M059J (cell line): ENCODE data around the gene CCL16. TPM values are rescaled to one million over a fixed set of nuclear protein-coding genes. Genes with fewer than 3 reads are reported as not detected.
"Not testable (repeated sequence)": the region's sequence is repeated elsewhere in the genome, so short reads cannot be mapped to it uniquely, and the experiment has no call there.

Source experiments
- DNase-seq: peaks from one replicate; pipeline ENCODE4 v3.0.0-alpha.2; 2012; ENCODE audit warnings: low read depth
- total RNA-seq: library from RNA; depleted of rRNA; stranded (reverse); fragments of >200 nt; shearing (Covaris generic); gene quantifications from 2 replicates; pipeline ENCODE4 v1.2.3, GENCODE V29; 2014; rRNA removed

The CCL16 gene
- total RNA-seq, 1 experiment from 2014 or later, result not detected

DNA sequence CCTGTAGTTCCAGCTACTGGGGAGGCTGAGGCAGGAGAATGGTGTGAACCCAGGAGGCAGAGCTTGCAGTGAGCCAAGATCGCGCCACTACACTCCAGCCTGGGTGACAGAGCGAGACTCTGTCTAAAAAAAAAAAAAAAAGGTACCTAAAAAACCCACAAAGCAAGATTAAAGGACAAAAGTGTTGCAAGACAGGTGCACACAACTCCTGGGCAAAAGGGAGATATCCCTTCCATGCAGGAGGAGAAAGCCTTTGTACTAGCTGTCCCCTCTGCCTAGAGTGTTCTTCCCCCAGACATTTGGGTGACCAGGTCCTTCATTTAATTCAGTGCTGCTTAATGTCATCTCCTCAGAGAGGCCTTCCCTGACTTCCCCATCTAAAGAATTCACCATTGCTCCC lies 42.8 kb downstream of the CCL16 start:
- DNase-seq, result not testable (repeated sequence)

DNA sequence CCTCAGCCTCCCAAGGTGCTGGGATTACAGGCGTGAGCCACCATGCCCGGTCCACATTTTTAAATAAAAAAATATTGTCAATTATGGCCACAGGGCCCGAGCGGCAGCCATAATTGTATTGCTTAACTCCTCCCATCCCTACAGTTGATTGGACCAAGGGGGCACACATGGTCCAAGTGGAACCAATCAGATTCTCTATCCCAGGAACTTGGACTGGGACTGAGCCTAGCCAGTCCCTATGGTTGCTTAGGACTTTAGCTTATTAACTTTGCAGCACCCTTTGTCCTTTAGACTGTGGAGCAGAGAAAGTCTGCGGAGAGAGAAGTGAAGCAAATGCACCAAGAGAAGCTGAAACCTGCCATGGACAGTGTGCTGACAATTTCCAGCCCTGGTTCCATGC lies 45.2 kb downstream of the CCL16 start:
- DNase-seq, result no peak

DNA sequence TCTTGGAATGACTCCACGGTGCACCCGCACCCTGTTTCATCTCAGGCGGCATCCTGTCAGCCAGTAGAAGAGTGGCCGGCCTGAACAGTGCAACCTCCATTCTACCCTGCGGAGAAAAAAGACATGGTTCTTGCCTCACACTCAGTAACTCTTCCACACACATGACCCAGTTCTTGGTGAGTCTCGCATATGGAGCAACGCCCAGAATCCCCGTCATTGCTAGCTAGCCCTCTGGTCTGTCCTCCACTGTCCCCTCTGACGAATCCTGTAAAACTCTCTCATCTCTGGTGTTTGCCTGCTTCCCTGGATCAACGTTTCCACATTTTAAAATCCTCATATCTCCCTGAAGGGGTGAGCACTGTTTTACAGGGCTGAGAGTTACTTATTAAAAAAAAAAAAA lies 46.5 kb downstream of the CCL16 start:
- DNase-seq, result peak; percentile 65

DNA sequence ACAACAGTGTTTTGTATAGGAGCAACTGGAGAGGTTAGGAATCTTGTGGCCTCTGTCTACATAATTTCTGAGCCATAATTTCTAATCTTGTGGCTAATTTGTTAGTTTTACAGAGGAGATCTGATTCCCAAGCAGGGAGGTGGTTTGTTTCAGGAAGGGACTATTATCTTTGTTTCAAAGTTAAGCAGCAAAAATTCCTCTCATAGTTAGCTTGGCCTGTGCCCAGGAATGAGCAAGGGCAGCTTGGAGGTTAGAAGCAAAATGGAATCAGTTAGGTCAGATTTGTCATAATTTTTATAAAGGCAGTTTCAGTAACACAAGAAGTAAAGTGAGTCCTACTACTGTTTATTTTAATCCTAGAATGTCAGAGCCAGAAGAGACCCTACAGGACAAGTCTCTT lies 48.7 kb downstream of the CCL16 start:
- peak; percentile 30 for DNase-seq

DNA sequence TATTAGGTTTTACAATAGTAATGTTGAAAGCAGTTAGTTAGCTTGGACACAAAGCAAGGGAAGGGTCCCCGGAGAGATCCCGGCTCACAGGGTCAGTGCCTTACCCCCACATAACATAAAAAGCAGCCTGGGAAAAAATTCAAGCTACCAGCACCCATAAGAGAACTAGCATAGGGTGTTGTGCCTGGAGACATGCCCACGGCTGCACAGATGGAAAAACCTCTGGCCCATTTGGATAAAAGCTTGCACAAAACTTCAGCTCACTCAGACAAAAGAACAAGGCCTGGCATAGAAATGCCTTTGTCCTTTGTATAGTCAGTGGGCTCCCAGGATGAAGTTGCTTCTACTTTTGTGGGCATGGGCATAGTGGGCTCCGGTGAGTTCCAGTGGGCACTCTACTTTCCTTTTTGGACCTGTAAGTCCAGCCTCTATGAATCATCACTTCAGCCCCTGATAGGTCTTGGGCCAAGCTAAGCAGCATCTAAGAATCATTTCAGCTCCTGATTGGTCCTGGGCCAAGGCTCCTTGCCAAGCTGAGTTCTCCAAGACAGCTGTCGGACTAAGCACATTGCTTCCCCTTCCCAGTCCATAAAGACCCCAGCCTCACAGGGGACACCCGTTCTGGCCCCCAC lies 49.4 kb downstream of the CCL16 start:
- DNase-seq, result peak; percentile 77

DNA sequence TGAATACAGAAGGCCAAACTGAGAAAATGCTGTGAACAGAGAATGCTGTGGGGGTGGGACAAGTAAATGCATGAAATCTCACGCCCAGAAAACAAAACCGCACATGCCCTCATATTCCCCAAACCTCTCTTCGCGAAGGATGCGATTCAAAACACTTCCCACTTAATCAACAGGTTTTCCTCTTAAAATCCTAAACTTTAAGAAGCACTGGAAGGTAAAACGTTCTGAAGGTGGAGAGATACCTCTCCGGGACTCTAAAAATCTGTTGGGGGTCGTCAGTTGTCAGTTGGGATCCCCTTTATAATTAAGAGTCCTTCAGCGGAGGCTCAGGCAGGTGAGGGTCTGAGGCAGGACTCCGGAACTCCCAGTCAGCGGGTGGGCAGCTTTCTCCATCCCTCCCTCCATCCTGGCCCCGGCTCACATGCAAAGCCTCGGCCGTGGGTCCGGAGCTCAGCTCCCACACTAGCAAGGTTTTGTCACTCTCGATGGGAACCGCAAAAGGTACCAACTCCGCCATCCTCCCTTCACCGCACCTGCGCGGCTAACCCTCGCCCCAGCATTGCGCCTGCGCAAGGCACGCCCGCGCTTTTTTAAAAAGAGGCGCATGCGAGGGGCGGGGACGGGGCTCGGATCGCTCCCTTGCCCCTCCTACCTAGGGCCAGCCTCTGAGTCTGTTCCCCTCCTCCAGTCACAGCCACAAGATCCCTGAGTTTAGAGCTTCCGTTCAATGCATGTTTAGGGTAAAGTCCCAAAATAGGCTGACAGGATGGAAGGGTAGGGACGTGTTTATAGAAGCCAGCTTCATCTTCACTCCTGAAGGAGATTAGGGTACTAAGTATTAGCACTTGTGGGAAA lies 50.9 kb downstream of the CCL16 start, which contains the start of gene RDM1:
Gene RDM1, minus strand, starts transcription at position 563 of the 855 bp plus-strand sequence. Its CDS starts 46 bp downstream, at position 517.
- peak; percentile 83 for DNase-seq

DNA sequence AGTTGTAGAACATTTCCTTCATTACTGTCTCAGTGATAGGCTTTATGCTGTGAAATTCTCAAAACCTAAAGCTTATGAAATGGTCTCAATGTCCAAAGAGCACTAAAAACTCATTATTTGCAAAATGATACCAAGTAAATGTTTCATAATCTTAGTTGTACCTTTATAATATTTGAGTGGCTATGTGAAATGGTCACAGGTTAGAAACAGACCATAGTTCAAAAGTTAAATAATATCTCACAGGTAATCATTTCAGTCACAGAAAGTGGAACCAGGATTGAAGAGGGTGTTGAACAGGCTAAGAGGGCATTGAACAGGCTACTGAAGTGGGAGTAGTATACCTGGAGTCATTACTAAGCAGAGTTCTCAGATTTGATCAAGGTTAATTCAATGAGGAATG lies 53.6 kb downstream of the CCL16 start:
- no peak for DNase-seq

Other genes starting within 250 kb of the CCL16 start
- gene RASL10B, start 249.9 kb downstream of the CCL16 start, total RNA-seq, result 0.71 and 0.89 TPM in 2 replicates
- gene GAS2L2, start 228.3 kb downstream of the CCL16 start, total RNA-seq, result not detected in 2 replicates
- not detected in 2 replicates for gene C17orf50, start 220.6 kb downstream of the CCL16 start, total RNA-seq
- 0.17 and 1.2 TPM in 2 replicates for gene MMP28, start 185.9 kb downstream of the CCL16 start, total RNA-seq
- 11.3 and 21.0 TPM in 2 replicates for gene TAF15, start 172.0 kb downstream of the CCL16 start, total RNA-seq
- gene HEATR9, start 112.6 kb downstream of the CCL16 start, total RNA-seq, result not detected in 2 replicates
- gene CCL5, start 101.1 kb downstream of the CCL16 start, total RNA-seq, result 36.1 and 37.6 TPM in 2 replicates
- gene RDM1, start 50.7 kb downstream of the CCL16 start, total RNA-seq, result 4.9 and 7.7 TPM in 2 replicates
- gene LYZL6, start 37.8 kb downstream of the CCL16 start, total RNA-seq, result not detected in 2 replicates
- not detected in 2 replicates for gene CCL14, start 5.2 kb upstream of the CCL16 start, total RNA-seq
- gene CCL15, start 20.1 kb upstream of the CCL16 start, total RNA-seq, result not detected in 2 replicates
- gene CCL23, start 36.5 kb upstream of the CCL16 start, total RNA-seq, result not detected in 2 replicates
- not detected in 2 replicates for gene CCL18, start 82.8 kb upstream of the CCL16 start, total RNA-seq
- gene CCL3, start 108.6 kb upstream of the CCL16 start, total RNA-seq, result not detected in 2 replicates
- 0.10 TPM in 1 of 2 replicates, not detected in the other for gene CCL4, start 122.3 kb upstream of the CCL16 start, total RNA-seq
- gene TBC1D3B, start 195.1 kb upstream of the CCL16 start, total RNA-seq, result not detected in 2 replicates
- not detected in 2 replicates for gene CCL3L1, start 215.3 kb upstream of the CCL16 start, total RNA-seq
- not detected in 2 replicates for gene CCL4L2, start 229.6 kb upstream of the CCL16 start, total RNA-seq